ENCODE data around the gene CFAP298.
A peak's percentile ranks its signal among the peaks of the same experiment; 100 is the strongest.

The CFAP298 gene

DNA sequence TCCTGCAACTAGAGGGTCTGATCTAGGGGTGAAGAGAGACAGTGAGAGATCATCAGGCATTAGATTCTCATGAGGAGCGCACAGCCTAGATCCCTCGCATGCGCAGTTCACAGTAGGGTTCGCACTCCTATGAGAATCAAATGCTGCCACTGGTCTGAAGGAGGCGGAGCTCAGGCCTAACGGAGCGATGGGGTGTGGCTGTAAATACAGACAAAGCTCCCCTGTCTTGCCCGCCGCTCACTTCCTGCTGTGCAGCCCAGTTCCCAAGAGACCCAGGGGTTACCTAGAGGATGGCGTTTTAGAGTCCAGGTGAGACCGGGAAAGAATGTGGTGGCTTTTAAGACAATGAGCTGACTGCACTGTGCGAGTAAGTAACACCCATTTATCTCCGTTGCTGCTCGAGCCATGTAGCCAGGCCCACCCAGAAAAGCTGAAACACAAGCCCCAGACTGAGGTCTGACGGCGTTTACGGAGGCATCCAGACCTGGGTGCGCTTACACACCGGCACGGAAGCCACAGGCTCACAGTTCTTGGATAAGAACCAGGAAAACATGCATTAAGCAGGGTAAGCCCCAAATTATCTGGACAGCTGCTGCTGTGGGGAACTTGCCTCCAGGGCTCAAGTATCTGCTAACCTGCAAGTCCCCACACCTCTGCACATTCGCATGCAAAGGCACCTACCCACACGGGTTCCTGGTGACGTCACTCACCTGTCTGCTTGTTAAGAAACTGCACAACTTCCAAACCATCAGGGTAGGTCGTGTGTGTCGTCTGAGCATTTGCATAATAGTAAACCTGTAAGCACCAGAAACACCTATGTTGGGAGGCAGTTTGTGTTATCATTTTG is 39.4 kb downstream of the CFAP298 start:
- CTCF ChIA-PET: no interaction called here
- no peak for DNase-seq (ENCODE audit: extremely low spot score)
- POLR2A ChIA-PET: no interaction called here
- TF ChIP-seq L3MBTL2 (conservative IDR thresholded peaks at IDR 0.05): no peak
- no peak for TF ChIP-seq ARNT (IDR thresholded peaks at IDR 0.05)
- no peak for TF ChIP-seq SP1 (IDR thresholded peaks at IDR 0.05)
- TF ChIP-seq FOXK2 (IDR thresholded peaks at IDR 0.05): no peak
- TF ChIP-seq NFRKB (IDR thresholded peaks at IDR 0.05): no peak
- TF ChIP-seq TARDBP (IDR thresholded peaks at IDR 0.05): no peak
- TF ChIP-seq BHLHE40 (IDR thresholded peaks at IDR 0.05; ENCODE audit: borderline replicate concordance): no peak
- TF ChIP-seq ZNF384 (IDR thresholded peaks at IDR 0.05): no peak
- no peak for TF ChIP-seq LEF1 (IDR thresholded peaks at IDR 0.05; ENCODE audit: borderline replicate concordance)
- no peak for TF ChIP-seq ELF4 (IDR thresholded peaks at IDR 0.05)
- no peak for TF ChIP-seq FOXA1 (IDR thresholded peaks at IDR 0.05)
- TF ChIP-seq, protein P1, sequence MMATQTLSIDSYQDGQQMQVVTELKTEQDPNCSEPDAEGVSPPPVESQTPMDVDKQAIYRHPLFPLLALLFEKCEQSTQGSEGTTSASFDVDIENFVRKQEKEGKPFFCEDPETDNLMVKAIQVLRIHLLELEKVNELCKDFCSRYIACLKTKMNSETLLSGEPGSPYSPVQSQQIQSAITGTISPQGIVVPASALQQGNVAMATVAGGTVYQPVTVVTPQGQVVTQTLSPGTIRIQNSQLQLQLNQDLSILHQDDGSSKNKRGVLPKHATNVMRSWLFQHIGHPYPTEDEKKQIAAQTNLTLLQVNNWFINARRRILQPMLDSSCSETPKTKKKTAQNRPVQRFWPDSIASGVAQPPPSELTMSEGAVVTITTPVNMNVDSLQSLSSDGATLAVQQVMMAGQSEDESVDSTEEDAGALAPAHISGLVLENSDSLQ (IDR thresholded peaks at IDR 0.05): no peak
- TF ChIP-seq FOXM1 (IDR thresholded peaks at IDR 0.05; ENCODE audit: borderline replicate concordance): no peak
- TF ChIP-seq SUZ12 (IDR thresholded peaks at IDR 0.05): no peak
- TF ChIP-seq HDGF (IDR thresholded peaks at IDR 0.05; ENCODE audit: borderline replicate concordance): no peak

DNA sequence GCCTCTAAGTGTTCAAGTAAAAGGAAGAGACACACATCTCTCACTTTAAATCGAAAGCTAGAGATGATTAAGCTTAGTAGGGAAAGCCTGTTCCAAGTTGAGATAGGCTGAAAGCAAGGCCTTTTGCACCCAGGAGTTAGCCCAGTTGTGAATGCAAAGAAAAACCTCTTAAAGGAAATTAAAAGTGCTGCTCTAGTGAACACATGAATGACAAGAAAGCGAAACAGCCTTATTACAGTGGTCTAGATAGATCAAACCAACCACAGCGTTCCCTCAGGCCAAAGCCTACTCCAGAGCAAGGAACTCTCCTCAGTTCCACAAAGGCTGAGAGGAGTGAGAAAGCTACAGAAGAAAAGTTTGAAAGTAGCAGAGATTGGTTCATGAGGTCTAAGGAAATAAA is 41.7 kb downstream of the CFAP298 start:
- POLR2A ChIA-PET: no interaction called here
- CTCF ChIA-PET: no interaction called here
- TF ChIP-seq HDGF (IDR thresholded peaks at IDR 0.05; ENCODE audit: borderline replicate concordance): no peak
- no peak for TF ChIP-seq FOXA1 (IDR thresholded peaks at IDR 0.05)
- TF ChIP-seq ELF4 (IDR thresholded peaks at IDR 0.05): no peak
- TF ChIP-seq ZNF384 (IDR thresholded peaks at IDR 0.05): no peak
- no peak for TF ChIP-seq CTBP1 (IDR thresholded peaks at IDR 0.05; ENCODE audit: borderline replicate concordance)
- no peak for TF ChIP-seq ARNT (IDR thresholded peaks at IDR 0.05)
- no peak for TF ChIP-seq SP1 (IDR thresholded peaks at IDR 0.05)
- no peak for TF ChIP-seq LEF1 (IDR thresholded peaks at IDR 0.05; ENCODE audit: borderline replicate concordance)
- DNase-seq (ENCODE audit: extremely low spot score): no peak

DNA sequence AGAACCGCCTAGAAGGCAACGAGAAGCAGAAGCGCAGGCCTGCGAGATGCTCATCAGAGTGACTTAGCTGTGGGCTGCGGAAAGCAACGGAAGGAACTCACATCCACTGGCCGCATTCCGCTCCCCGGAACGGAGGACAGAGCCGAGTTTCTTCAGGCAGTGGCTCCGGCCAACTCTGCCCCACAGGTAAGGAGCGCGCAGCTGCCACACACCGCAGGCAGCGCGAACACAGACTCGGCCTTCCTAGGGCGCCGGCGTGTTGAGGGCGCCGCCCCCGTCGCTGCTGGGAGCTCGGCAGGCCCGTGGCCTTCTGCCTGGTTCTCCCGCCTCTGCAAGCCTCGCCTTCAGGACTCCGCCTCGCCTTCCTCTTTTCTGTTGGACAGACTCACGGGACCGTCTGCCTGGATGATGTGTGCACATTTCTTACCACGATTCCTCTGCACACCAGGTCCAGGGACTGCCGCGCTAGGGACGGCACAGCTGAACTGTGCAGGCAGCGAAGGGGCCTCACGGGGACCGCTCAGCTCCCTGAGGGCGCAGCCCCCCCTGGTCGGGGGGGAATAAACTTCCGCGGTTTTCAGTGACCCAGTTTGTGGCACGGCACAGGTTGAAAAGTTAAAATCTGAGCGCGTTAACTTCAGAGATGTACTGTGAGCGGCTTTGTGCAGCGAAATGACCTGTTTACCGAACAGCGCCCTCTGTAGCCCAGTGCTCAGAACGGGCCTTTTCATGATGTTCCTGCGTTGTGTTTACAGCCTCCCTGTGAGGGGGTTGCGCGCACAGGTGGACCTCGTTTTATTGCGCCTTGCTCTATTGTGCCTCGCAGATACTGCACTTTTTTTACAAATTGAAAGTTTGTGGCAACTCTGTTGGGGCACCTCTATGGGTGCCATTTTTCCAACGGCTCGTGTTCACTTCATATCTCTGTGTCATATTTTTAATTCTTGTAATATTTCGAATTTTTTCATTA is 42.6 kb downstream of the CFAP298 start:
- TF ChIP-seq FOXK2 (IDR thresholded peaks at IDR 0.05): peak; percentile 56; the same call in 1 of the 2 replicates
- TF ChIP-seq BHLHE40 (IDR thresholded peaks at IDR 0.05; ENCODE audit: borderline replicate concordance): no peak
- TF ChIP-seq L3MBTL2 (conservative IDR thresholded peaks at IDR 0.05): peak; percentile 75
- peak; percentile 84 for DNase-seq (ENCODE audit: extremely low spot score)
- CTCF ChIA-PET: interaction anchor here (0.7 to 1.0 kb wide), 8 partner anchors 8 to 915 kb away, joined by 3 to 5 read pairs (median 4); no protein-coding TSS in a partner anchor
- POLR2A ChIA-PET: interaction anchor here (0.7 to 1.2 kb wide), 5 partner anchors 15 to 177 kb away, joined by 3 to 5 read pairs (median 3); partner anchors contain the start of genes EVA1C and URB1

DNA sequence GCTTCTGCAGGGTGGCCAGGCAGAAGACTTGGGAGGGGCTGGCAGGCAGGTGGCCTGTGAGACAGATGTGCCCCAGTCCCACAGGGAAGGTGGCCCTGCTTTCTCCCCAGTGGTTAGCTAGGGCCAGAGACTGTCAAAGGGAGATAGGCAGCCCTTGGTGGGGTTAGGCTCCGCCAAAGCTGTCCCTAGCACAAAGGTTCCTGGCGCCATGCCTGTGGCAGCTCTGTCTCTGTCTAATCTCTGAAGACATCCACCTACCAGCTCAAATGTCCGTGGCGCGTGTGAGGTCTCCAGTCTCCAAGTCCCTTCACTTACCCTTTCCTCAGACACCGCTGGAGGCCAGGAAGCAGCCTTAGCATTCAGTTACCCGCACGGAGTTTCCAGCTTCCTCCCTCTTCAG is 44.6 kb downstream of the CFAP298 start:
- CTCF ChIA-PET: interaction anchor here (0.6 to 1.0 kb wide), 2 partner anchors 164 to 204 kb away, joined by 4 to 5 read pairs; partner anchors contain the start of gene PAXBP1
- POLR2A ChIA-PET: no interaction called here

DNA sequence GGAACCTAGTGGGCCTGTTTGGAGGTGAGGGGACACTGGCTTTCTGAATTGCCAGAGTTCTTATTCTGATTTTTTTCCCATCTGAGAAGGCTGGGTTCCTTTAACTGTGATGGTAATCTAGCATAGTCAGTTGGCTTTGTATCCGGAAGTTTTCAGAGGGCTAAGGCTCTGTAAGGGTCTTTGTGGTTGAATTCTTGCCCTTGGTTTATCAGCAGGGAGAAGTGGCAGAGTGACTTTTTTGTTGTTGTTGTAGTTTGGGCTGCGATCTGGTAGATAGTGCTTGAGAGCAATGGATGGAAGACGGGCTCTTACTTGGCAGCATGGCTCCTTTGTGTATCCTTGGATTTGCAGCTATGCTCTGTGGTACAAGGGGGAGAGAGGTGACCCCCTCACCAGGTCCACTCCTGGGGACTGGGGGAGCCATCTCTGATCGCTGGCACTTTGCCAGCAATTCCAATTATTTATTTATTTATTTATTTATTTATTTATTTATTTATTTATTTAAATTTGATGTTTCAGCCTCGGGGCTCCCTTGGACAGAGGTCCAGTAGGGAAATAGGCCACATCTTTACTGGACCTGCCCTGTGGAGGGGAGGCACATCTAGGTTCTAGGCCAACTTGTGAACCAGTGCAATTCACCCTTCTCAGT is 45.3 kb downstream of the CFAP298 start:
- DNase-seq (ENCODE audit: extremely low spot score): no peak
- CTCF ChIA-PET: interaction anchor here (1.0 kb wide), 1 partner anchor 163 kb away, joined by 5 read pairs; no protein-coding TSS in a partner anchor
- POLR2A ChIA-PET: no interaction called here
- TF ChIP-seq TARDBP (IDR thresholded peaks at IDR 0.05) (no peak), LEF1 (IDR thresholded peaks at IDR 0.05; ENCODE audit: borderline replicate concordance) (no peak), FOXA1 (IDR thresholded peaks at IDR 0.05) (no peak), HDGF (IDR thresholded peaks at IDR 0.05; ENCODE audit: borderline replicate concordance) (no peak)
- TF ChIP-seq, protein P1 (IDR thresholded peaks at IDR 0.05): no peak

More for the DNA sequence above, 44.6 kb downstream of the CFAP298 start:
- no peak for TF ChIP-seq FOXM1 (IDR thresholded peaks at IDR 0.05; ENCODE audit: borderline replicate concordance)
- TF ChIP-seq FOXA1 (IDR thresholded peaks at IDR 0.05): no peak
- no peak for TF ChIP-seq SP1 (IDR thresholded peaks at IDR 0.05)
- TF ChIP-seq LEF1 (IDR thresholded peaks at IDR 0.05; ENCODE audit: borderline replicate concordance): no peak
- TF ChIP-seq, protein P1 (IDR thresholded peaks at IDR 0.05): no peak
- no peak for TF ChIP-seq BHLHE40 (IDR thresholded peaks at IDR 0.05; ENCODE audit: borderline replicate concordance)
- no peak for TF ChIP-seq CTBP1 (IDR thresholded peaks at IDR 0.05; ENCODE audit: borderline replicate concordance)
- TF ChIP-seq ZNF384 (IDR thresholded peaks at IDR 0.05): no peak
- no peak for TF ChIP-seq NFRKB (IDR thresholded peaks at IDR 0.05)
- no peak for TF ChIP-seq FOXK2 (IDR thresholded peaks at IDR 0.05)
- TF ChIP-seq L3MBTL2 (conservative IDR thresholded peaks at IDR 0.05): no peak
- TF ChIP-seq HDGF (IDR thresholded peaks at IDR 0.05; ENCODE audit: borderline replicate concordance): no peak
- TF ChIP-seq TARDBP (IDR thresholded peaks at IDR 0.05): no peak
- DNase-seq (ENCODE audit: extremely low spot score): no peak

All from HEK293T (cell line).